ENCODE measurements around the gene OPHN1.
"Not testable (repeated sequence)": the region's sequence is repeated elsewhere in the genome, so short reads cannot be mapped to it uniquely, and the experiment has no call there.

The OPHN1 gene

GRCh38 chrX:68112321-68112720, 321.0 kb downstream of the OPHN1 start:
- Mint-ChIP-seq H3K4me1 (no peaks in the 10 kb centered on the region), H3K36me3 (no peaks in the 10 kb centered on the region), H3K27ac (no peak overlapping the region), H3K9me3 (peaks cover 3% of the 10 kb centered on the region), H3K27me3 (no peaks in the 10 kb centered on the region), H3K4me3 (no peak overlapping the region)
- DNase-seq (ENCODE audit: low spot score in 2 of 2), result no peak
- no peak for ATAC-seq (ENCODE audit: low read depth)

DNA sequence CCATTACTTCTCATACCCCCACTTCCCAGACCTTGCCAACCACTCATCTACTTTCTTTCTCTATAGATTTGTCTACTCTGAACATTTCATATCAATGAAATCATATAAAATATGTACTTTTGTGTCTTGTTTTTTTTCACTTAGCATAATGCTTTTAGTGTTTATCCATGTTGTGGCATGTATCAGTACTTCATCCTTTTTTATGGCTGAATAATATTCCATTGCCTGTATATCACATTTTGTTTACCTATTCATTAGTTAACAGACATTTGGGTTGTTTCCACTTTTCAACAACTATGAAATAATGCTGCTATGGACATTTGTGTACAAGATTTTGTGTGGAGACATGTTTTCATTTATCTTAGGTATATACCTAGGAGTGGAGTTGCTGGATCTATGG, 324.1 kb downstream of the OPHN1 start:
- Mint-ChIP-seq H3K4me3 (no peak overlapping the region), H3K36me3 (no peaks in the 10 kb centered on the region), H3K27me3 (no peaks in the 10 kb centered on the region), H3K4me1 (no peaks in the 10 kb centered on the region), H3K27ac (no peak overlapping the region), H3K9me3 (peaks cover 4% of the 10 kb centered on the region)
- DNase-seq (ENCODE audit: low spot score in 2 of 2), result no peak
- no peak for ATAC-seq (ENCODE audit: low read depth)

DNA sequence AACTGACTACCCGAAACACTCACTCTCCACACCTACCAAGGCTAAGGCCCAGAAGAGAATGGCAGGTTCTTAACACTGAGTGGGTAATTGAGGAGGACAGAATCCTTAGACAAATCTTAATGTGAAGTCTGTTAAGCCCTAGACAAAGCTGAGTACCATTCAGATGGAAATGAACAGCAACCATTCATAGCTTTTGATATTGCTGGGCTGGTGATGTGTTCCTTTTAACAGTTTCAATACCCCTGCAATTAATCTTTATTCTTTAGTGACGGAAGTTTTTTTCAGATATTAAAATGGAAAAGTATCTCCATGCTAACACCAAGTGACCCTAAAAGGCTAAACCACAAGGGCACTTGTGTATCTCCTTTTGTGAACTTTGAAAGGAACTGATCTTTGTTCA, 334.9 kb downstream of the OPHN1 start:
- Mint-ChIP-seq H3K36me3 (no peaks in the 10 kb centered on the region), H3K4me3 (no peak overlapping the region), H3K4me1 (no peaks in the 10 kb centered on the region), H3K27me3 (no peaks in the 10 kb centered on the region), H3K9me3 (peaks cover 4% of the 10 kb centered on the region), H3K27ac (no peak overlapping the region)
- ATAC-seq (ENCODE audit: low read depth) (no peak), DNase-seq (ENCODE audit: low spot score in 2 of 2) (no peak)

GRCh38 chrX:68090266-68090665, 343.0 kb downstream of the OPHN1 start:
- no peak overlapping the region for H3K27ac Mint-ChIP-seq
- no peaks in the 10 kb centered on the region for H3K27me3 Mint-ChIP-seq
- H3K4me1 Mint-ChIP-seq, result no peaks in the 10 kb centered on the region
- no peaks in the 10 kb centered on the region for H3K36me3 Mint-ChIP-seq
- DNase-seq (ENCODE audit: low spot score in 2 of 2) (no peak), ATAC-seq (ENCODE audit: low read depth) (no peak)
- H3K9me3 Mint-ChIP-seq, result no peaks in the 10 kb centered on the region
- H3K4me3 Mint-ChIP-seq, result no peak overlapping the region

- Mint-ChIP-seq H3K9me3 (no peaks in the 10 kb centered on the region), H3K27me3 (no peaks in the 10 kb centered on the region), H3K27ac (no peak overlapping the region), H3K4me1 (no peaks in the 10 kb centered on the region), H3K4me3 (no peak overlapping the region), H3K36me3 (no peaks in the 10 kb centered on the region)
- ATAC-seq (ENCODE audit: low read depth), result no peak
- no peak for DNase-seq (ENCODE audit: low spot score in 2 of 2)
Observed at GRCh38 chrX:68087526-68087925, 345.8 kb downstream of the OPHN1 start.

- no peak overlapping the region for H3K27ac Mint-ChIP-seq
- no peaks in the 10 kb centered on the region for H3K27me3 Mint-ChIP-seq
- DNase-seq (ENCODE audit: low spot score in 2 of 2) (no peak), ATAC-seq (ENCODE audit: low read depth) (no peak)
- H3K4me3 Mint-ChIP-seq, result no peak overlapping the region
- H3K36me3 Mint-ChIP-seq, result no peaks in the 10 kb centered on the region
- no peaks in the 10 kb centered on the region for H3K9me3 Mint-ChIP-seq
- no peaks in the 10 kb centered on the region for H3K4me1 Mint-ChIP-seq
Observed at GRCh38 chrX:68086709-68087108, 346.6 kb downstream of the OPHN1 start.

DNA sequence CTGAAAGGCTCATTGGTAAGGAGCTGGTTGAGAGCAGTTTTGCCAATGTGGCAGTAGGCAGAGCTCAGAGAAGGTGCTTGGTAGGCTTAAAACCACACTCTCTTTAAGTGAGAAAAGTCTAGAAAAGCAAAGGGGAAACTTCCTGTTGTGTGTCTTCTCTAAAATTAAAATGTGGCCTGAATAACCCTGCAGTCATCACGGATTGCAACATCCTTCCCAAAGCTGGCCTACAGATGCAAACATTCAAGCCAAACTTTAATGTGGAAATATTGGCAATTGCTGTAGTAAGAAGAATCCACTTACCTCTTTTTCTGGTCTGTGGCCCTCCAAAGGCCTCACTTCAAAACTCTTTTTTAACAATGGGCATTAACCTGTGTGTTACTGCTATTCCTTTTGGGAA, 348.5 kb downstream of the OPHN1 start:
- no peak for ATAC-seq (ENCODE audit: low read depth)
- H3K27ac Mint-ChIP-seq, result no peak overlapping the region
- H3K4me3 Mint-ChIP-seq, result no peak overlapping the region
- no peaks in the 10 kb centered on the region for H3K9me3 Mint-ChIP-seq
- no peaks in the 10 kb centered on the region for H3K36me3 Mint-ChIP-seq
- no peaks in the 10 kb centered on the region for H3K4me1 Mint-ChIP-seq
- DNase-seq (ENCODE audit: low spot score in 2 of 2), result no peak
- H3K27me3 Mint-ChIP-seq, result no peaks in the 10 kb centered on the region

DNA sequence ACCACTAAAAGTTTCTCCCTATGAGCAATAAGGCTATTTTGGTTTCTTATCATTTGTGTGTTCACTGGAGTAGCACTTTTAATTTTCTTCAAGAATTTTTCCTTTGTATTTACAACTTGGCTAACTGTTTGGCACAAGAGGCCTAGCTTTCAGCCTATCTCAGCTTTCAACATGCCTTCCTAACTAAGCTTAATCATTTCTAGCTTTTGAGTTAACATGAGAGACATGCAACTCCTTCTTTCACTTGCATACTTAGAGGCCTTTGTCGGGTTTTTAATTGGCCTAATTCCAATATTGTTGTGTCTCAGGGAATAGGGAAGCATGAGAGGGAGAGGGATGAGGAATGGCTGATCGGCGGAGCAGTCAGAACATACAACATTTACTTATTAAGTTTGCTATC, 349.8 kb downstream of the OPHN1 start:
- Mint-ChIP-seq H3K4me3 (no peak overlapping the region), H3K4me1 (no peaks in the 10 kb centered on the region), H3K36me3 (no peaks in the 10 kb centered on the region), H3K9me3 (peaks cover 5% of the 10 kb centered on the region), H3K27ac (no peak overlapping the region), H3K27me3 (no peaks in the 10 kb centered on the region)
- ATAC-seq (ENCODE audit: low read depth) (no peak), DNase-seq (ENCODE audit: low spot score in 2 of 2) (no peak)

GRCh38 chrX:68079961-68080360, 353.3 kb downstream of the OPHN1 start:
- no peak overlapping the region for H3K27ac Mint-ChIP-seq

GRCh38 chrX:68078801-68079200, 354.5 kb downstream of the OPHN1 start:
- not testable (repeated sequence) for H3K9me3 Mint-ChIP-seq; ATAC-seq (ENCODE audit: low read depth); H3K4me3 Mint-ChIP-seq; H3K27ac Mint-ChIP-seq; DNase-seq (ENCODE audit: low spot score in 2 of 2); H3K36me3 Mint-ChIP-seq; H3K27me3 Mint-ChIP-seq; H3K4me1 Mint-ChIP-seq

More at GRCh38 chrX:68079961-68080360, 353.3 kb downstream of the OPHN1 start:
- Mint-ChIP-seq H3K27me3 (no peaks in the 10 kb centered on the region), H3K4me1 (no peaks in the 10 kb centered on the region), H3K36me3 (no peaks in the 10 kb centered on the region), H3K4me3 (no peak overlapping the region), H3K9me3 (peaks cover 5% of the 10 kb centered on the region)
- DNase-seq (ENCODE audit: low spot score in 2 of 2) (no peak), ATAC-seq (ENCODE audit: low read depth) (no peak)

- H3K36me3 Mint-ChIP-seq, result no peaks in the 10 kb centered on the region
Observed at GRCh38 chrX:68077378-68077777, 355.9 kb downstream of the OPHN1 start.

DNA sequence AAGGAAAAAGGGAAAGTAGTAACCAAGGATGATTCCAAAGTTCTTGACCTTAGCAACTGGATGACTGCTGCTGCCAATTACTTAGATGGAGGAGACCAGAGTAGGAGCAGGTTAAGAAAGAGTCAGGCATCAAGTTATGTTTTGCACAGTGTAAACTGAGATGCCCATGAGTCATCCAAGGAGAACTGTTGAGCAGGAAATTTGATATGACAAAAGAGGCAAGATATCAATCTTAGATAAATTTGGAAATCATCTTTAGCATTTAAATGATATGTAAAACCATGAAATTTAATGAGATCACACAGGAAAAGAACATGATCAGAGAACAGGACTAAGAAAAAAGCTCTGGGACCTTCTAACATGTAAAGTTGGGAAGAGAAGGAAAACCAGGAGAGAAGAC, 361.3 kb downstream of the OPHN1 start:
- Mint-ChIP-seq H3K36me3 (no peaks in the 10 kb centered on the region), H3K4me3 (no peak overlapping the region), H3K9me3 (peaks cover 5% of the 10 kb centered on the region), H3K27ac (no peak overlapping the region), H3K27me3 (no peaks in the 10 kb centered on the region), H3K4me1 (no peaks in the 10 kb centered on the region)
- ATAC-seq (ENCODE audit: low read depth) (no peak), DNase-seq (ENCODE audit: low spot score in 2 of 2) (no peak)

More at GRCh38 chrX:68077378-68077777, 355.9 kb downstream of the OPHN1 start:
- Mint-ChIP-seq H3K9me3 (peaks cover 5% of the 10 kb centered on the region), H3K27ac (no peak overlapping the region), H3K4me3 (no peak overlapping the region), H3K4me1 (no peaks in the 10 kb centered on the region), H3K27me3 (no peaks in the 10 kb centered on the region)
- DNase-seq (ENCODE audit: low spot score in 2 of 2) (no peak), ATAC-seq (ENCODE audit: low read depth) (no peak)

- H3K27me3 Mint-ChIP-seq; H3K4me3 Mint-ChIP-seq; H3K27ac Mint-ChIP-seq; H3K9me3 Mint-ChIP-seq; H3K36me3 Mint-ChIP-seq; ATAC-seq (ENCODE audit: low read depth); DNase-seq (ENCODE audit: low spot score in 2 of 2); H3K4me1 Mint-ChIP-seq: not testable (repeated sequence)
Observed at GRCh38 chrX:68070119-68070518, 363.2 kb downstream of the OPHN1 start.

DNA sequence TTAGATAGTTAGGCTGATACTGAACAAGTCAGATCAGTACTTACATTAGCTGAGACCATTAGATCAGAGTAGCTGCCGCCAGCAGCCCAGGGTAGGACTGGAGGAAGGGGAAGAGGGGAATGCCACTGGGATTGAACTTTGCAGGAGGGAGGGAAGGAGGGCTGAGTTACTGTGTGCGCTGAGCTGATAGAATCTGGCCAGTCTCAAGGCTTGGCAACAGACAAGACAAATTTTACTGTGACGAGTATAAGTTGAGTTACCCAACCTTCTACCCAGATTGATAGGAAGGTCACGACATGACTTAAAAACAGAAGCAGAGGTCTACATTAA, 372.1 kb downstream of the OPHN1 start:
- H3K27ac Mint-ChIP-seq, result no peak overlapping the region

DNA sequence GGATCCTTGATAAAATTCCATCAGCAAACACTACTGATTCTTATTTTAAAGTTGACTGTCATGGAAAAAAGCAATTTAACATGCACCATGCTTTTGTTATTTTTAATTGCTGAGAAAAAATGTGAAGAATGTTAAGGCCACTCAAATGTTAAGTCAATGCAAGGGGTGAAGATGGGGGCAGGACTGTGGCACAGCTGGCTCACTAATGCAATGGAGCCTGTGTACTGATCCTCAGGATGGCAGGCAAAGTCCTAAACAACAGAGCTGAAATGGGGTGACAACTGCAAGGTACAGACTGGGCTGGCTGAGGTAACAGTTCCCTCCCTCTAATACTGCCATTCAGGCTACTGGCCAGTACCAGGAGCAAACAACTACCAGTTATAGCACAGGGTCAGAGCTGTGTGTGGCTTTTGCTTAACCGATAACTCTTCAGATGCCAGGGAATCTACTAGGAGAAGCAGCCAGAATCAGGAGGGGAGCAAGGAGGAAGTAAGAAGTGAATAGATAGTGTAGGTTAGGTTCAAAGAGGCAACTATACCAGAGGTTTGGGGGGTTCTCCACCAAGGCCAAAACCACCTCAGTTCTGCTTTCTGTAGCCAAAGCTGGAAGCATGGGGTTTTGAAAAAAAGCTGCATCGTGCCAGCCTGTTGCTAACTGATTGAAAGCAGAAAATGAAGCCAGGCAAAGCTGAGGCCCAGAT, 372.6 kb downstream of the OPHN1 start:
- no peaks in the 10 kb centered on the region for H3K9me3 Mint-ChIP-seq
- H3K4me1 Mint-ChIP-seq, result no peaks in the 10 kb centered on the region
- no peak overlapping the region for H3K4me3 Mint-ChIP-seq
- no peaks in the 10 kb centered on the region for H3K36me3 Mint-ChIP-seq
- DNase-seq (ENCODE audit: low spot score in 2 of 2), result no peak
- H3K27me3 Mint-ChIP-seq, result no peaks in the 10 kb centered on the region
- no peak overlapping the region for H3K27ac Mint-ChIP-seq
- ATAC-seq (ENCODE audit: low read depth), result no peak

More for the DNA sequence above, 372.1 kb downstream of the OPHN1 start:
- H3K4me1 Mint-ChIP-seq, result no peaks in the 10 kb centered on the region
- ATAC-seq (ENCODE audit: low read depth), result no peak
- H3K27me3 Mint-ChIP-seq, result no peaks in the 10 kb centered on the region
- no peak overlapping the region for H3K4me3 Mint-ChIP-seq
- no peaks in the 10 kb centered on the region for H3K9me3 Mint-ChIP-seq
- no peak for DNase-seq (ENCODE audit: low spot score in 2 of 2)
- H3K36me3 Mint-ChIP-seq, result no peaks in the 10 kb centered on the region
